GM18498 (cell line): ENCODE measurements around the gene MFAP4.

ENCODE experiments used
- ATAC-seq: cut with Tn5 transposase; IDR thresholded peaks from one replicate; pipeline ENCODE4 v1.9.1; 2021; ENCODE audit warnings: mild to moderate bottlenecking, moderate library complexity; ENCODE audit not compliant: unreplicated experiment

Gene MFAP4

GRCh38 chr17:19386974-19387920, at the start of gene MFAP4:
TSS of gene MFAP4 (minus strand) at chr17:19387190. CDS start at chr17:19387155, 35 bp downstream.
- no peak for ATAC-seq

- no peak for ATAC-seq
Observed at GRCh38 chr17:19433727-19434340, 46.8 kb upstream of the MFAP4 start.

- ATAC-seq = no peak
Observed at GRCh38 chr17:19433255-19433654, 46.3 kb upstream of the MFAP4 start.

GRCh38 chr17:19431691-19432090, 44.7 kb upstream of the MFAP4 start:
- ATAC-seq = no peak

- ATAC-seq = no peak
Observed at GRCh38 chr17:19426631-19427030, 39.6 kb upstream of the MFAP4 start.

GRCh38 chr17:19424934-19425868, 38.2 kb upstream of the MFAP4 start:
- ATAC-seq = no peak

GRCh38 chr17:19421926-19422325, 34.9 kb upstream of the MFAP4 start:
- no peak for ATAC-seq

GRCh38 chr17:19421219-19421618, 34.2 kb upstream of the MFAP4 start:
- ATAC-seq = no peak

GRCh38 chr17:19418251-19418992, 31.4 kb upstream of the MFAP4 start:
- no peak for ATAC-seq

GRCh38 chr17:19417611-19418010, 30.6 kb upstream of the MFAP4 start:
- ATAC-seq = no peak

GRCh38 chr17:19415806-19416775, 29.1 kb upstream of the MFAP4 start:
- no peak for ATAC-seq

- no peak for ATAC-seq
Observed at GRCh38 chr17:19415311-19415710, 28.3 kb upstream of the MFAP4 start.

- no peak for ATAC-seq
Observed at GRCh38 chr17:19414396-19415280, 27.6 kb upstream of the MFAP4 start.

- ATAC-seq = no peak
Observed at GRCh38 chr17:19413761-19414160, 26.8 kb upstream of the MFAP4 start.

- ATAC-seq = no peak
Observed at GRCh38 chr17:19412984-19413383, 26.0 kb upstream of the MFAP4 start.

GRCh38 chr17:19412510-19412909, 25.5 kb upstream of the MFAP4 start:
- ATAC-seq = no peak

- ATAC-seq = no peak
Observed at GRCh38 chr17:19411631-19412030, 24.6 kb upstream of the MFAP4 start.
